GM18526 (cell line): ENCODE data around the gene CEP19.

Source experiments
- POLR2A ChIP-seq: IDR thresholded peaks from 3 replicates; pipeline ENCODE4 v1.6.1; 2011; ENCODE audit not compliant: insufficient read length; ENCODE audit errors: extremely low read depth

CEP19 gene

GRCh38 chr3:196711838-196712513 is at the start of gene CEP19, which contains the start of gene PIGX:
Gene CEP19 (minus strand): TSS chr3:196712250. CDS start chr3:196708657, 3,593 bp downstream.
Gene PIGX (plus strand): TSS chr3:196712377.
- TF ChIP-seq POLR2A = peak; percentile 84

- no peak for TF ChIP-seq POLR2A
Observed at GRCh38 chr3:196757876-196758739, 46.1 kb upstream of the CEP19 start.

DNA sequence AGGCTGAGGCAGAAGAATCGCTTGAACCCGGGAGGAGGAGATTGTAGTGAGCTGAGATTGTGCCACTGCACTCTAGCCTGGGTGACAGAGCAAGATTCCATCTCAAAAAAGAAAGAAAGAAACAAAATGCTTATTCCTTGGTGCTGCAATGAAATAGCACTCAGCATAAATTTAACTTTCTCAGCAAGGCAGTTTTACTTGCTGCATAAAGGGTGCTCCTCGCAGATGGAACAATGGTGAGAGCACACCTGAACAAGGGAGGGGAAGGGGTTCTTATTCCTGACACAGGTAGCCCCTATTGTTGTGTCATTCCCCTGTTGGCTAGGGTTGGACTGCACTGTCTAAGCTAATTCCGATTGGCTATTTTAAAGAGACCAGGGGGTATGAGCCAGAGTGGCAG is 44.7 kb upstream of the CEP19 start:
- TF ChIP-seq POLR2A = no peak

DNA sequence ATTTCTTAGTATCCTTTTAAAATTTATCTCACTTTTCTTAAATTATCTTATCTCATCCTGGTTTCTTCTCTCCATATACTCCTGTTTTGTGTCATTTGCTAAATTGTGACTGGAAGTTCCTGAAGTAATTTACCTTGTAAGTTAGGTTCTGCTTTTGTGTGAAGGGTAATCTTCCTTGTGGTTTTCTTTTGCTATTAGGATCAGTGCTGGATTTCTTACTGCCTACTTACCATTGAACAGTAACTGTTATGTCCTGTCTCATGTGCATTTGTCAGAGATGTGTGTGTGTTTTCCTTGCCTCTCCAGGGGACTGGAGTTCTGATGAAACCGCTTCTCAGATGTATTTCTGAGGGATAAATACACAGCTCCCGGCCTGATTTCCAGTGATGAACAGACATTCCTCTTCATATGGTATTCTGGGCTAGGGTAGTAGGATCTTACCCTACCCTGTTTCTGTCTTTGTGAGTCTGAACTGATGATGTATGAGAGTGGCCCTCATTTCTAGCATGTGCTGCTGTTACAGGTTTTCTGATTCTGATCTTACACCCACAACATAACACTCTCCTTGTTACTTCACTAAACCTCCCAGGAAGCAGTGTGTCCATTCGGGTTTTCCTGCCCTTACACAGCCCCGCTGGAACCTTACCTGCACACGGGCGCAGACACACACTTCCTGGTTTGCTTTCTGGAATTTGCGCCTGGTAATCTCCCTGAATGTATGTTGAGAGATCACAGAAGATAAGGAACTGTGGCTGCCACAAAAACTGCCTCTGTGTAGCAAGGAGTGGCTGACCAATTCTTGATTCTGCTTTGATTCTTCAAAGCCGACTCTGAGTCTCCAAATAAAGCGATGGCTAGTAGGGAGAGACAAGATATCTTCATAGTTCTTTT is 42.3 kb upstream of the CEP19 start:
- TF ChIP-seq POLR2A = no peak

GRCh38 chr3:196753201-196753600 is 41.2 kb upstream of the CEP19 start:
- no peak for TF ChIP-seq POLR2A

DNA sequence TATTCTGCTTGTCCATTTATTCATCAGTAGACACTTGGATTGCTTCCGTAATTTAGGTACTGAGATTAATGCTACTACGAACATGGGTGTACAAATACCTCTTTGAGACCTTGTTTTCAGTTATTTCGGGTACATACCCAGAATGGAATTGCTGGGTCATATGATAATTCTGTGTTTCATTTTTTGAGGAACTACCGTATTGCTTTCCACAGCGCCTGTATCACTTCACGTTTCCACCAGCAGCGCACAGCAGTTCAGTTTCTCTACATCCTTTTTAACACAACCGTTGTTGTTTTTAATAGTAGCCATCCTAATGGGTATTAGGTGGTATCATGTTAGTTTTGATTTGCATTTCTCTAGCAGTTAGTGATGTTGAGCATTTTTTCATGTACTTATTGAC is 37.1 kb upstream of the CEP19 start:
- TF ChIP-seq POLR2A = no peak

GRCh38 chr3:196741249-196741889 is 29.3 kb upstream of the CEP19 start:
- no peak for TF ChIP-seq POLR2A

DNA sequence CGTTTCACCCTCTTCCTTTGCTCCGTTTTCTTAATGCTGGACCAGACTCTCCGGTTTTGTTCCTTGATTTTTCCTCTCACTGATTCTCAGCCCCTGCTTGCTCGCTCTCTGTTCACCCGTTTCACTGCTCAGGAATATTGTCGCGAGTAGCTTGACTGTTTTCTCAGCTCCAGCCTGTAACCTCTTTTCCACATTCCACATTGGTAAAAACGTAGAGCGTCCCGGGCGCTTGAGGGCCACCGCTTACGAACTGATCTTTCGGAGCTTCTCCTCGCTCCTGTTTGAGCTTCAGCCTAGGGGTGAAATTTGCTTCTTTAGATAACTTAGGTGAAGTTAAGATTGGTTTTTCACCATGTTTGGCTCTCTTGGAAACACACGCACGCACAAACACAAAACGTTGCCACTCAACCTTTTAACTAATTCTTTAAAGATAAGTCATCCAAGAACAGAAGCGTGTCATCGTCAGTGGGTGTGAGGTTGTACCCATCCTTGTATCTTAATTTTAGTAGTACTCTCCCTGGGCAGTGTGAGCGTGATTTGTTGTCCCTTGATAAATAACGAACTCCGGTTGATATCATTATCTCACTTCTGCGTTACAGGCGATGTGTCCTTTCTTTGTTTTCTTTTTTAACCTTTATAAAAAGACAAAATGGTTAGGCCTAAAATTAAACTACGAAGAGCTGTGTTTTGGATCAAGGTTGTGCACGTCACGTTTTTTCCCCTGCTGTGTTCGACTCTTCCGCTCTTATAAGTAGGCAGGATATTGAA is 28.6 kb upstream of the CEP19 start:
- TF ChIP-seq POLR2A = no peak

GRCh38 chr3:196739671-196740480 is 27.8 kb upstream of the CEP19 start, which contains the start of gene PAK2:
Gene PAK2 (plus strand): TSS chr3:196739857. CDS start chr3:196782647, 42,790 bp downstream.
- TF ChIP-seq POLR2A = peak; percentile 79

DNA sequence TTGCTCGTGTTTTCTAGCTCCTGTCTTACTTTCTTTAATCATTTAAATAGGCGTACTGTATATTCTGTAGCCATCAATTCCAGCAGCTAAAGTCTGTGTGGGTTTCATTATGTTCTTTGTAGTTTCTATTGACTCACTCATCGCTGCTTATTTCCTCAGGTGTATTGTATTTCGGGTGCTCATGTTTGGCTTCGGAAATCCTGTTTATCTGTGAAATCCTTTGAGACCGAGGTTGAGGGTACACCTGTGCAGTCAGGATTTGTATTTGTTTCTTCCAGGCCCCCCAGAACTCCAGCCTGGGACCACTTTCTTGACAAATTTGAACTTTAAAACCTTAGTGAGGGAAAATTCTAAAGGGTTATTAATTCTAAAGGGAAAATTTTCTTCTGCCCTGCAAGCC is 25.6 kb upstream of the CEP19 start:
- TF ChIP-seq POLR2A = no peak

DNA sequence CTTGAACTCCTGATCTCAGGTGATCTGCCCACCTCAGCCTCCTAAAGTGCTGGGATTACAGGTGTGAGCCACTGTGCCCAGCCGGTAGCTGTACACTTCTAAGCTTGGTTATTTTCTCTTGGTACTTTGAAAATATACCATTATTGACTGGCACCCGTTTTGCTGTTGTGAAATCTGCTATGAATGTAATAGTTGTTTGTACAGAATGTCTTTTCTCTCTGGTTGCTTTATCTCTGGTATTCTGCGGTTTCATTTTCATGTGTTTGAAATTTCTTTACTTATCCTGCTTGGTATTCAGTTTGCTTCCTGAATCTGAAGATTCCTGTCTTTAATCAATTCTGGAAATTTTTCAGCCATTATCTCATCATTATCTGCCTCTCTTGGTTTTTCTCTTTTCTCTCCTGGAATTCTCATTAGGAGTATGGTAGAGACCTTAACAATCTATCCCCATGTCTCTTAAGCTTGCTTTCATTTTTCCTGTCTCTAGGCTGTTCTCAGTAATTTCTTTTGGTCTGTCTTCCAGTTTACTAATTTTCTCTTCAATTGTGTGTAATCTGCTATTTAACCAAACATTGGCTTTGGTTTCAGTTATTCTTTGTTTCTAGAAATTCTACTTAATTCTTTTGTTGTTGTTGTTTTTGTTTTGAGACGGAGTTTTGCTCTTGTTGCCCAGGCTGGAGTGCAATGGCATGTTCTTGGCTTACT is 24.8 kb upstream of the CEP19 start:
- no peak for TF ChIP-seq POLR2A

DNA sequence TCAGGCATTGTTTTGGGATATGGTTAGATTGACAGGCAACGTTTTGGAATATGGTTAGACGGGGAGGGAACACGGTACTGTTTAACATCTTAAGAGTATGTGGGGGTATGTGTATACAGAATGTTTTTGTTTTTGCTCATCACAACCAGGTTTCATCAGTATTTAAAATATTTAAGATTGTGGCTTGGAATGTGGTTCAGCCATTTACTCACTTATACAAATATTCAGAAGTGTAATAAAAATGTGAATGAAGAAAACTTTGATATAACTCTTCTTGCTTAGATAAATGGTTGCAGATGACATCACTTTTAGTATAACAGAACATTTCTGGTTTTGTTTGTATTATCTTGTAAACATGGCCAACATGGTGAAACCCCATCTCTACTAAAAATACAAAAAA is 23.7 kb upstream of the CEP19 start:
- no peak for TF ChIP-seq POLR2A

DNA sequence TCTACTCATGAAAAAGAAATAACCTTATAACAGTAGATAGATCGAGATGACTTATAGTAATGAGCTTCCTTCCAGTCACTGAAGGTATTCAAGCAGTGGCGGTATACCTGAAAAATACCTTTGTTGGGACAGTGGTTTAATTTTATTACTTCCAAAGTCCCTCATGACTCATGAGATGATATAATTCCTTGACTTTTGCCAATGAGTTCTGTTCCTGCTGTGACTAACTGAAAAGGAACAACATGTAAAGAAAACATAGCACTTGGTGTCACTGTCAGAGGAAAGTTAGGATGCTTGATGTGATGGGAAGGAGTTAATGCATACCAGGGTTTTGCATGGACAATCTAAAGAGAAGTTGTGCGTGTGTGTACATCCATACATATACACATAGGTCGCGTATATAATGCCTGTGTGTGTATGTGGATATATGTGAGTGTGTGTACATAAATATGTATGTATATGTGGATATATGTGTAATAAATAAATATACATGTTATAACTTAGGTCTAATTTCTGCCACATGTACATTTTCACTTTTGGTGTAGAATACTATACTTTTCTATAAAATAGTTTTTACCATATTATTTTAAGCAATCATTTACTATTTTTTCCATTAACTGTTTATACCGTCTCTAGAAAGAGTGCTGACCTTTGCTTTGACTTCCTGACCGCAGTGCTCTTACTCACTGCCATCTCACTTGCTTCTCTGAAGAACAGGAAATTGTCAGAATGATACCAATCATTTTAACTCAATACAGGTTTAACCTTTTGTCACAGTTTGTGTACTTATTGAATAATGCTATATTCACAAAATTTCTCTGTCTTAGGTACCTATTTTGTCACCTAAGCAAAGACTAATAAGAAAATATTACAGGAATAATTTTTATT is 15.0 kb upstream of the CEP19 start:
- TF ChIP-seq POLR2A = no peak
